Keratinocyte (primary cell): ENCODE data around the gene MIA3. TPM values are rescaled to one million over a fixed set of nuclear protein-coding genes. Genes with fewer than 3 reads are reported as not detected.

Source experiments
- DNase-seq: peaks from one replicate; pipeline ENCODE4 v3.0.0-alpha.2; 2011; ENCODE audit warnings: low read depth, missing footprints, low spot score
- FAIRE-seq: peaks from 2 replicates; lab custom pipeline; 2011; peaks lifted over from hg19 to GRCh38; lab: Jason Lieb, UNC
- H2AFZ ChIP-seq: 2 replicates; pipeline ENCODE4 v1.6.0; 2012; ENCODE audit warnings: low read length, control low read depth, inconsistent platforms; ENCODE audit not compliant: control insufficient read depth
- H3K27ac ChIP-seq: 2 replicates; pipeline ENCODE4 v1.5.1; 2011; ENCODE audit warnings: low read length; ENCODE audit not compliant: control insufficient read depth, insufficient read depth
- H3K27me3 ChIP-seq: 3 replicates; pipeline ENCODE4 v1.6.0; 2011; ENCODE audit warnings: low read length; ENCODE audit not compliant: control insufficient read depth, insufficient read depth; ENCODE audit errors: extremely low read depth
- H3K36me3 ChIP-seq, 2 experiments: 2 replicates in 1 of 2; 3 replicates in 1 of 2; pipeline ENCODE4 v1.5.1; 2011; ENCODE audit warnings: low read length in 2 of 2, mild to moderate bottlenecking in 1 of 2; ENCODE audit not compliant: control insufficient read depth in 2 of 2, insufficient read depth in 2 of 2; ENCODE audit errors: extremely low read depth in 1 of 2
- H3K4me1 ChIP-seq: 3 replicates; pipeline ENCODE4 v1.5.1; 2011; ENCODE audit warnings: low read length; ENCODE audit not compliant: control insufficient read depth, insufficient read depth; ENCODE audit errors: extremely low read depth
- H3K4me2 ChIP-seq: 3 replicates; pipeline ENCODE4 v1.6.0; 2011; ENCODE audit warnings: low read depth, low read length; ENCODE audit not compliant: control insufficient read depth, insufficient read depth; ENCODE audit errors: extremely low read depth
- H3K4me3 ChIP-seq, 3 experiments: fragments of 200-600 bp in 1 of 3; sonication (generic) in 1 of 3; 2 replicates in 2 of 3; 3 replicates in 1 of 3; pipeline ENCODE4 v1.5.1; 2011 to 2016; ENCODE audit warnings: low read length in 3 of 3, mild to moderate bottlenecking in 3 of 3, control low read depth in 2 of 3, inconsistent platforms in 1 of 3, low read depth in 1 of 3, mixed read lengths in 1 of 3, mixed run types in 1 of 3, moderate library complexity in 1 of 3; ENCODE audit not compliant: control insufficient read depth in 2 of 3, insufficient read depth in 2 of 3; ENCODE audit errors: extremely low read depth in 1 of 3
- H3K79me2 ChIP-seq: 2 replicates; pipeline ENCODE4 v1.6.0; 2012; ENCODE audit warnings: low read length; ENCODE audit not compliant: control insufficient read depth, insufficient read depth
- H3K9ac ChIP-seq: 3 replicates; pipeline ENCODE4 v1.6.0; 2011; ENCODE audit warnings: low read length; ENCODE audit not compliant: control insufficient read depth, insufficient read depth; ENCODE audit errors: extremely low read depth
- H3K9me1 ChIP-seq: 3 replicates; pipeline ENCODE4 v1.6.0; 2011; ENCODE audit warnings: low read length; ENCODE audit not compliant: control insufficient read depth, insufficient read depth; ENCODE audit errors: extremely low read depth
- H3K9me3 ChIP-seq: 2 replicates; pipeline ENCODE4 v1.5.1; 2012; ENCODE audit warnings: low read depth, low read length; ENCODE audit not compliant: control insufficient read depth
- H4K20me1 ChIP-seq: 3 replicates; pipeline ENCODE4 v1.6.0; 2011; ENCODE audit warnings: low read length; ENCODE audit not compliant: control insufficient read depth, insufficient read depth; ENCODE audit errors: extremely low read depth
- EZH2 ChIP-seq: IDR thresholded peaks from one replicate; pipeline ENCODE4 v1.6.1; 2012; ENCODE audit warnings: inconsistent platforms, mild to moderate bottlenecking, low read length, moderate library complexity
- dilution Hi-C: fragments of 300-500 bp; cut with MboI; formaldehyde crosslinking; loops from one replicate; pipeline ENCODE4 v1.7.0; 2020; ENCODE audit warnings: low sequenced_read_pairs; ENCODE audit not compliant: extremely low pct_ligation_motif_present
- polyA plus RNA-seq, 5 experiments: library from polyadenylated mRNA; depleted of rRNA in 3 of 5; stranded (reverse) in 3 of 5; stranded (forward) in 1 of 5; unstranded in 1 of 5; fragments of >200 nt; gene quantifications; 1 replicate in 1 of 5; 2 replicates in 3 of 5; 3 replicates in 1 of 5; pipeline versions ENCODE4 v1.2.1 to v1.2.3, GENCODE V29; 2011 to 2012; ENCODE audit warnings: missing spikeins in 2 of 5, low read depth in 1 of 5, low replicate concordance in 1 of 5
- TF ChIP-seq, protein P1 (sequence below), 3 experiments: IDR thresholded peaks in 1 of 3; conservative IDR thresholded peaks in 1 of 3; optimal IDR thresholded peaks in 1 of 3; 2 replicates in 2 of 3; 3 replicates in 1 of 3; pipeline versions ENCODE3 to v1.5.1; 2011; ENCODE audit warnings: low read length in 3 of 3, mild to moderate bottlenecking in 3 of 3, moderate library complexity in 2 of 3, control low read depth in 1 of 3, inconsistent platforms in 1 of 3; ENCODE audit not compliant: insufficient read depth in 2 of 3; ENCODE audit errors: extremely low read depth in 1 of 3

Gene MIA3
- polyA plus RNA-seq, 1 donor (not counting 4 experiments of a cell fraction or from before 2014, with no cell fraction given) = 29.4 TPM

DNA sequence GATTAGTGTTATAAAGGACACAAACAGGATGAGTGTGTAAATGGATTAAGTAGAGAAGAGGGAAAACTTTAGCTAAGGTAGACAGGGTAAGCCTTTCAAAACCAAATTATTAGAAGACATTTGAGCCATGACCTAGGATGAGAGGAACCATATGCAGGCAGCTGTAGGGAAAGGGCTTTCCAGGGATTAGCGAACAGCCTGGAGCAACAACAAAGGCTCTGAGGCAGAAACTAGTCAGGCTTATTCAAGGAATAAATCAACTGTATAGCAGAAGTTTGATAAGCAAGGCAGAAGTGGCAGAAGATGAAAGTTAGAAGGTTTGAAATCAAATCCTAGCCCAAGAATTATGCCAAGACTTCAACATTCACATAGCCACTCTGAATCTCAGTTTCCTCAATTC lies 73.1 kb downstream of the MIA3 start:
- FAIRE-seq (no peak), DNase-seq (no peak)
- Histone ChIP-seq H4K20me1 (no peaks in the 10 kb centered on the region), H3K36me3 (peaks cover 0 to 13% of the 10 kb centered on the region in 2 experiments), H3K4me2 (no peak overlapping the region), H3K4me1 (no peaks in the 10 kb centered on the region), H3K27ac (no peak overlapping the region), H3K9me3 (no peaks in the 10 kb centered on the region), H2AFZ (no peak overlapping the region), H3K79me2 (peaks cover 3% of the 10 kb centered on the region), H3K4me3 (no peak overlapping the region), H3K27me3 (no peaks in the 10 kb centered on the region), H3K9ac (no peak overlapping the region), H3K9me1 (no peaks in the 10 kb centered on the region)
- no peak for TF ChIP-seq EZH2
- TF ChIP-seq, protein P1, sequence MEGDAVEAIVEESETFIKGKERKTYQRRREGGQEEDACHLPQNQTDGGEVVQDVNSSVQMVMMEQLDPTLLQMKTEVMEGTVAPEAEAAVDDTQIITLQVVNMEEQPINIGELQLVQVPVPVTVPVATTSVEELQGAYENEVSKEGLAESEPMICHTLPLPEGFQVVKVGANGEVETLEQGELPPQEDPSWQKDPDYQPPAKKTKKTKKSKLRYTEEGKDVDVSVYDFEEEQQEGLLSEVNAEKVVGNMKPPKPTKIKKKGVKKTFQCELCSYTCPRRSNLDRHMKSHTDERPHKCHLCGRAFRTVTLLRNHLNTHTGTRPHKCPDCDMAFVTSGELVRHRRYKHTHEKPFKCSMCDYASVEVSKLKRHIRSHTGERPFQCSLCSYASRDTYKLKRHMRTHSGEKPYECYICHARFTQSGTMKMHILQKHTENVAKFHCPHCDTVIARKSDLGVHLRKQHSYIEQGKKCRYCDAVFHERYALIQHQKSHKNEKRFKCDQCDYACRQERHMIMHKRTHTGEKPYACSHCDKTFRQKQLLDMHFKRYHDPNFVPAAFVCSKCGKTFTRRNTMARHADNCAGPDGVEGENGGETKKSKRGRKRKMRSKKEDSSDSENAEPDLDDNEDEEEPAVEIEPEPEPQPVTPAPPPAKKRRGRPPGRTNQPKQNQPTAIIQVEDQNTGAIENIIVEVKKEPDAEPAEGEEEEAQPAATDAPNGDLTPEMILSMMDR (optimal IDR thresholded peaks at IDR 0.05 in 1 of 3, IDR thresholded peaks at IDR 0.05 in 1 of 3, conservative IDR thresholded peaks at IDR 0.05 in 1 of 3; ENCODE audit: extremely low read depth in 1 of 3, insufficient read depth in 2 of 3, low read length in 3 of 3) = no peak
- dilution Hi-C loops = no loop called here

DNA sequence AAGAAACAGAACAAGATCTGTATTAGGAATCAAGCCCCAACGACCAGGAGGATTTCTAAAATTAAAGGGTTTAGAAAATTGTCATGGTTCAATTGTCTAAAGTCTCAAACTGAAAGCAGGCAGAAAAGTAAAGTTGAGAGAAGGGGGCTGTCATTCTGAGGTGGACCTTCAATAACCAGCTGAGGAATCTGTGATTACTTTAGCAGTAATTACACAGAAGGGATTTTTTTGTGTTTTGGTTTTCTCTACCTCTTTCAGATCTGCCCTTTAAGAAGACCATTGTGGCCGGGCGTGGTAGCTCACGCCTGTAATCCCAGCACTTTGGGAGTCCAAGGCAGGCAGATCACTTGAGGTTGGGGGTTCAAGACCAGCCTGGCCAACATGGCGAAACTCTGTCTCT lies 77.0 kb downstream of the MIA3 start:
- Histone ChIP-seq H3K4me1 (no peaks in the 10 kb centered on the region), H3K4me2 (no peak overlapping the region), H3K27ac (no peak overlapping the region), H3K27me3 (no peaks in the 10 kb centered on the region), H3K9me3 (no peaks in the 10 kb centered on the region), H4K20me1 (no peaks in the 10 kb centered on the region), H3K79me2 (peaks cover 8% of the 10 kb centered on the region), H2AFZ (no peak overlapping the region), H3K4me3 (no peak overlapping the region), H3K9ac (no peak overlapping the region), H3K9me1 (no peaks in the 10 kb centered on the region), H3K36me3 (peaks cover under 1 to 4% of the 10 kb centered on the region in 2 experiments)
- DNase-seq = no peak
- no peak for FAIRE-seq
- dilution Hi-C loops = no loop called here
- no peak for TF ChIP-seq EZH2
- TF ChIP-seq, protein P1 (optimal IDR thresholded peaks at IDR 0.05 in 1 of 3, IDR thresholded peaks at IDR 0.05 in 1 of 3, conservative IDR thresholded peaks at IDR 0.05 in 1 of 3; ENCODE audit: extremely low read depth in 1 of 3, insufficient read depth in 2 of 3, low read length in 3 of 3) = no peak
